ENCODE results near the gene HNRNPLL.

The HNRNPLL gene

DNA sequence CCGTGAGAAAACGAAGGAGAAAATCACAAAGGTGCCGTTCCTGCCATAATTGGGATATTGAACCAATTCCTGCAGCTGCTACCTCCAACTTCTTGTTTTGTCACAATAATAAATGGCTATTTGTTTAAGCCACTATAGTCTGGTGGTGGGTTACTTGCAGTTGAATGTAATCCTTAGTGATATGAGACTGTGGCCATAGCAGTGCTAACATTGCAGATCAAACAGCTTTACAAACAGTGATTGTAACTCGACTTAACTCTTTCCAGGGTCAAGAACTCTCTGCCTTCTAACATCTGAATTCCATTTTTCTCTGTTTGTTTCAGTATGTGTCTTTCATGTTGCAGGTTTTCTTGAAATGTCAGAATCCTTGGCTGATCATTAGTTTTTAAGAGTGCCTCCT is 24.7 kb upstream of the HNRNPLL start:
- DNase-seq (ENCODE audit: low read depth) = no peak
- H3K4me3 ChIP-seq (ENCODE audit: low read length) = no peak overlapping the region
- TF ChIP-seq, protein P1, sequence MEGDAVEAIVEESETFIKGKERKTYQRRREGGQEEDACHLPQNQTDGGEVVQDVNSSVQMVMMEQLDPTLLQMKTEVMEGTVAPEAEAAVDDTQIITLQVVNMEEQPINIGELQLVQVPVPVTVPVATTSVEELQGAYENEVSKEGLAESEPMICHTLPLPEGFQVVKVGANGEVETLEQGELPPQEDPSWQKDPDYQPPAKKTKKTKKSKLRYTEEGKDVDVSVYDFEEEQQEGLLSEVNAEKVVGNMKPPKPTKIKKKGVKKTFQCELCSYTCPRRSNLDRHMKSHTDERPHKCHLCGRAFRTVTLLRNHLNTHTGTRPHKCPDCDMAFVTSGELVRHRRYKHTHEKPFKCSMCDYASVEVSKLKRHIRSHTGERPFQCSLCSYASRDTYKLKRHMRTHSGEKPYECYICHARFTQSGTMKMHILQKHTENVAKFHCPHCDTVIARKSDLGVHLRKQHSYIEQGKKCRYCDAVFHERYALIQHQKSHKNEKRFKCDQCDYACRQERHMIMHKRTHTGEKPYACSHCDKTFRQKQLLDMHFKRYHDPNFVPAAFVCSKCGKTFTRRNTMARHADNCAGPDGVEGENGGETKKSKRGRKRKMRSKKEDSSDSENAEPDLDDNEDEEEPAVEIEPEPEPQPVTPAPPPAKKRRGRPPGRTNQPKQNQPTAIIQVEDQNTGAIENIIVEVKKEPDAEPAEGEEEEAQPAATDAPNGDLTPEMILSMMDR (conservative IDR thresholded peaks at IDR 0.05; ENCODE audit: low read length) = no peak

DNA sequence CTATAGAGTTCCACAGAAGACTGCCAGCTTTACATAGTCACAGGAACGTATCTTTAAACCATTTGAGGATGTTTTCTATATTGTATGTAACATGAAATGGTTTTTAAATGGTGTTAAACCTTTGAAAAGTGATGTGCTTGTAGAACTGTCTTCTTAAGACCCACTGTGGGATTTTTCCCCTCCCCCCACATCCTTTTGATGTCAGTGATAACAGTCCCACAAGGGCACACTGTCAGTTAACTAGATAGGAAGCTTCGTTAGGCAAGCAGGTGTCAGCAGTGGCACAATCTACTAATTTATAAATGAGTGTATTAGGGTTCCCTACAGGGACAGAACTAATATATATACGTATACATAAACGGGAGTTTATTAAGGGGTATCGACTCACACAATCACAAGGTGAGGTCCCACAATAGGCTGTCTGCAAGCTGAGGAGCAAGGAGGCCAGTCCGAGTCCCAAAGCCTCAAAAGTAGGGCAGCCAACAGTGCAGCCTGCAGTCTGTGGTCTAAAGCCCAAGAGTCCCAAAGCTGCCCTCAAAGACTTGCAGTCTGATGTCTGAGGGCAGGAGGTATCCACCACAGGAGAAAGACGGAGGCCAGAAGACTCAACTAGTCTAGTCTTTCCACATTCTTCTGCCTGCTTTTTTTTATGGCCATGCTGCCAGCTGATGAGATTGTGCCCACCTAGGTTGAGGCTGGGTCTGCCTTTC is 23.8 kb upstream of the HNRNPLL start:
- DNase-seq (ENCODE audit: low read depth) = no peak
- TF ChIP-seq, protein P1 (conservative IDR thresholded peaks at IDR 0.05; ENCODE audit: low read length) = no peak
- H3K4me3 ChIP-seq (ENCODE audit: low read length) = no peak overlapping the region

DNA sequence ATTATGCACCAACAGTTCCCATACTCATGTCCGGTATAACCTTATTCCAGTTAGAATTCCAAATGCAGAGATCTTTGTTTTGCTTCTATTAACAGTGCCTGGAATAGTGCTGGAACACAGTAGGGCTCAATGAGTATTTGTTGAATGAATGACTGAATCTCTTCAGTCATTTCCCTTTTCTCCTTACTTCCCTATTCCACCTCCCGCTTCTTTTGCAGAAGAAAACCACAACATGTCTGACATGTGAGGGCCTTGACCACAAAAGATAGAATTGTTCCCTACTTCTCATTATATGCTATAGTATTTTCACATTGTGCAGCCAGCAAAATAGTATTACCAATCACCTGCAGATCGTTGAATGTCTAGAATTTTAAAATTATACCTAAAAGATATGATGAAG is 19.5 kb upstream of the HNRNPLL start:
- no peak for DNase-seq (ENCODE audit: low read depth)
- TF ChIP-seq, protein P1 (conservative IDR thresholded peaks at IDR 0.05; ENCODE audit: low read length) = no peak
- no peak overlapping the region for H3K4me3 ChIP-seq (ENCODE audit: low read length)

DNA sequence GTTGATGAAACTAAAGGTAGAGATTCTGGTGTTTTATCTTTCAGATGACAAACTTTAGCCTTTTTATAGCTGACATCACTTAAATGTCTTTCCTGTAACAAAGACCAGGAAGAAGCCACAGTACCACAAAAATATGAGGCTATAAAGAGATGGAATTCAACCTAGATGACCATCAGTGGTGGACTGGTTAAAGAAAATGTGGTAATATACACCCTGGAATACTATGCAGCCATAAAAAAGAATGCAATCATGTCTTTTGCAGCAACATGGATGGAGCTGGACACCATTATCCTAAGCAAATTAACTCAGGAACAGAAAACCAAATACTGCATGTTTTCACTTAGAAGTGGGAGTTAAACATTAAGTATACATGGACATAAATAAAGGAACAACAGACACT is 18.3 kb upstream of the HNRNPLL start:
- no peak overlapping the region for H3K4me3 ChIP-seq (ENCODE audit: low read length)
- TF ChIP-seq, protein P1 (conservative IDR thresholded peaks at IDR 0.05; ENCODE audit: low read length) = no peak
- DNase-seq (ENCODE audit: low read depth) = no peak

DNA sequence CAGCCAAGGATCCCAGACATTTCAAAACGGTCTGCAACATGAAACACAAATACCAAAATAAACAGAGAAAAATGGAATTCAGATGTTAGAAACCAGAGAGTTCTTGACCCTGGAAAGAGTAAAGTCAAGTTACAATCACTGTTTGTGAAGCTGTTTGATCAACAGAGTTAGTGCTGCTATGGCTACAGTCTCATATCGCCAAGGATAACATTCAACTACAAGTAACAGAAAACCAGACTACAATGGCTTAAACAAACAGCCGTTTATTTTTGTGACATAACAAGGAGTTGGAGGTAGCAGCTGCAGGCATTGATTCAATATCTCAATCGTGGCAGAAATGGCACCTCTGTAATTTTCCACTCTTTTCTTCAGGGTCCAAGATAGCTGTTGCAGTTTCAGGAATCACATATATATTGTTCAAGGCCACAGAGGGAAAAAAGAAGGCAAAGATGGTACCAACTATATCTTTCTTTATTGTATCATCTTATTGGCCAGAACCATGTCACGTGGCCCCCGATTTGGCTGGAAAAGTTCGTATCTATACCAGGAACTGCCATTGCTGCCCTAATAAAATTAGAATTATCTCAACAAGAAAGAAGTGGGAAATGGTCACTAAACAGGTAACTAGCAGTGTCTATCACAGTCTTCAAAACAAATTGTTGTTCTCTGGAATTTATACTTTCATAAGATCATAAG is 17.7 kb upstream of the HNRNPLL start:
- DNase-seq (ENCODE audit: low read depth) = peak; percentile 60
- TF ChIP-seq, protein P1 (conservative IDR thresholded peaks at IDR 0.05; ENCODE audit: low read length) = no peak
- no peak overlapping the region for H3K4me3 ChIP-seq (ENCODE audit: low read length)

DNA sequence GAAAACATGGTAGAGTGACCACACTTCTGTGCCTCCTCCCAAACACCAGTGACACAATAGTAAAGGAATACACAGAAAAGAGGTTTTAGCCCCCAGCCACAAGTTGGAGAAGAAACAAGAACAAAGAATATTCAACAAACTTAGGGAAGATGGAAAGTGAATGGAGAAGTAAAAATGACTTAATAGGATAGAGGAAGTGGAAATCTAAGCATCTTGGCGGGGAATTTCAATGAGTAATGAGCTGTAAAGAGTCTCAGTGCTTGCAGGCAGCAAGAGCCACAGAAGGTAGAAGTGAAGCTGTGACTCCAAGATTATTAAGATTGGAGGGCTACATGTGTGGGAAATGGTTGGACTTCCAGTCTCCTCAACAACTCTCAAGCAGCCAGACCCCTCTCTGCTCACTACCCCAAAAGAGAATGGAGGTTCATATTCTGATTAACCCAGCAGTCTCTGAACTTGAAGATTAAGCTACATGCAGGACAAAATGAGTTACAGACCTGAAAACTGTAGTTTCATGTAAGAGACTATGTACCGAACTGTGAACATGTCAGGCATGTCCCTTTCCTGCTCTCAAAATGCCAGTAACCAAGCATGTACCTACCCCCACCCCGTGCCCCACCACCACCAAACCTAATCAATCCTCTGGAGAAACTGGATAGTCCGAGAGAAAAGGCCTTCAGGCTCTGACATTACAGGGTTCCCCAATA is 16.9 kb upstream of the HNRNPLL start:
- no peak overlapping the region for H3K4me3 ChIP-seq (ENCODE audit: low read length)
- DNase-seq (ENCODE audit: low read depth) = peak; percentile 29
- TF ChIP-seq, protein P1 (conservative IDR thresholded peaks at IDR 0.05; ENCODE audit: low read length) = no peak

All from AG10803 (cell line).